ENCODE results near the gene TBRG4.

The TBRG4 gene

GRCh38 chr7:45050198-45050597, 61.3 kb downstream of the TBRG4 start:
- Histone ChIP-seq H3K9me3 (ENCODE audit: control insufficient read depth, insufficient read depth, low read length) (no peaks in the 10 kb centered on the region), H3K27ac (ENCODE audit: low read depth, low read length) (no peak overlapping the region), H3K4me1 (ENCODE audit: control insufficient read depth, low read length) (peaks cover 4% of the 10 kb centered on the region), H3K4me2 (ENCODE audit: low read length) (no peak overlapping the region), H4K20me1 (ENCODE audit: control insufficient read depth, insufficient read depth, low read depth, low read length) (peaks cover 10% of the 10 kb centered on the region; the same call in 1 of the 2 replicates), H3K9me2 (replicated peaks; ENCODE audit: control insufficient read depth, low read length) (no peaks in the 10 kb centered on the region), H3K4me3 (ENCODE audit: low read length) (no peak overlapping the region), H3F3A (ENCODE audit: control insufficient read depth, insufficient read depth) (peaks cover 6% of the 10 kb centered on the region), H3K36me3 (ENCODE audit: control insufficient read depth, low read length) (peaks cover 86% of the 10 kb centered on the region), H3K27me3 (ENCODE audit: control insufficient read depth, low read length) (no peaks in the 10 kb centered on the region), H3K79me2 (ENCODE audit: control insufficient read depth, low read length) (peaks cover 65% of the 10 kb centered on the region)
- TF ChIP-seq EZH2phosphoT487 (IDR thresholded peaks at IDR 0.05; ENCODE audit: borderline replicate concordance, low read length) = no peak
- TF ChIP-seq CTCF (IDR thresholded peaks at IDR 0.05; ENCODE audit: low read depth, low read length, poor library complexity, severe bottlenecking) = no peak
